Peyer's patch (tissue), 4 donors: Measurements from ENCODE around the gene CCN6.

ENCODE experiments used
- CTCF ChIP-seq, 6 experiments: fragments of 450-650 bp in 4 of 6; fragments of 200-600 bp in 2 of 6; sonication (generic) in 1 of 6; IDR thresholded peaks; one replicate each; pipeline ENCODE4 v1.5.1; 2017 to 2019; ENCODE audit warnings: antibody characterized with exemption in 6 of 6, mild to moderate bottlenecking in 3 of 6, moderate library complexity in 1 of 6
- POLR2A ChIP-seq, 2 donors: fragments of 450-650 bp; IDR thresholded peaks; one replicate each; pipeline ENCODE4 v1.5.1; 2017; ENCODE audit warnings: antibody characterized with exemption in 2 of 2, mild to moderate bottlenecking in 2 of 2, moderate library complexity in 2 of 2

GRCh38 chr6:112026933-112027332 lies 27.0 kb upstream of the CCN6 start:
- no peak for TF ChIP-seq CTCF (IDR thresholded peaks at IDR 0.05)
- no peak for TF ChIP-seq POLR2A (IDR thresholded peaks at IDR 0.05)
